Activated effector memory CD4-positive, alpha-beta T cell treated with Interleukin-2 at 50 U/mL for 16 hours (primary cell): ENCODE measurements around the gene MCRIP2.
"Not testable (repeated sequence)": the region's sequence is repeated elsewhere in the genome, so short reads cannot be mapped to it uniquely, and the experiment has no call there.

Source experiments
- DNase-seq: peaks from one replicate; pipeline ENCODE4 v3.0.0-alpha.2; 2020

Gene MCRIP2

DNA sequence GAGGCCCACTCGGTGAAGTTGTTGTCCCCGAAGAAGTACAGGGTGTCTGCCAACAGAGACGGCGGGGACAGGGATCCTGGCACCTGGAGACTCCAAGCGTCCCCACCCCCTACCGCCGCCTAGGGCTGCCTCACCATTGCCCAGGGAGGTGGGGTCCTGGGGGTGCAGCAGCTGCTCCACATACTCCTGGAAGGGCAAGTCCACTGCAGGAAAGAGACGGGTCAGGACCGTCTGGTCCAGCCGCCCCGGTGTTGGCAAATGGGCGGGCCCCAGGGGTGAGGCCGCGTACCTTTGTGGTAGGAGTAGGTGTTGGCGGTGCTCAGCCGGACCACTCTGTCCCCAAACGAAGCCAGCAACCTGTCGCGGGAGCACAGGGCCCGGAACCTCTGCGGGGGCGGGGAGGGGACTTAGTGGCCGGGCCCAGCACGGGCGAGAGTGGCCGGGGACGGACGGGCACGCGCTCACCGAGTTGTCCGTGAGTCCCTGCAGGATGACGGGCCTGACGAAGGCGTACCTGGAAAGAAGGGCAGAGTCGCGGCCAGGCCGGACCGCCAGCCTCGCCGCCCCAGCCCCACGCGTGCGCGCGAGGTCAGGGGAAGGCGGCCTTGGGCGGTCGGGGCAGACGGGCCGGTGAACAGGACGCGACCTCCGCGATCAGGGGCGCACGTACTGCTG is 41.9 kb downstream of the MCRIP2 start:
- DNase-seq, result no peak

DNA sequence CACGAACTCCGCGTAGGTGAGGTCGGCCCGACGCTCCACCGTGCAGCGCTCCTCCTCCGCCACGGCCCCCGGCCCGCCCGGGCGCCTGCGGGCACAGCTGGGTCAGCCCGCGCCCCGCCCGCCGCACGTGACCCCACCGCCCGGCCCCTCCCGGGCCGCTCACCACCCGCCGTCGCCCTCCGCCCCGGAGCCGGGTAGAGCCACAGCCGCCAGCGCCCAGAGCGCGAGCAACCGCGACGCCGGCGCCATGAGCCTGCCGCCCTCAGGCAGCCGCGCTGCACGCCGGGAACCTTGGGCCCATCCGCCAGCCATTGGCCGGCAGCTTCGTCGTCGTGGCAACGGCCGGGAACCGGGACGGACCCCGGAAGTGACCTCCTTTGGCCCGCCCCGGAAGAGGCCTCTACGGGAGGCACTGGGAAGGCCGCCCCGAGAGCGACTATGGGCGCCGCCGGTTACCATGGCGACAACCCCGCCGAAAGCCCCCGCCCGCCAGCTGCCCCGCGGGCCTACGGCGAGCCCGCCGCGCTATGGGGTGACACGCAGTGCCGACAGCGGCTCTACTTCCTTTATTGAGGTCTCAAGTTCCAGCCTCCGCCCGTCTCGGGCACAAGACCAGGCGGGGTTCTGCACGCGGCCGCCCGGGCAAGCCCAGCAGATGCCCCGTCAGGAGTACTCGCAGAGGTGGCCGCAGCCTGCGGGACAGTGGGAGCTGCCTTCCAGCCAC is 42.6 kb downstream of the MCRIP2 start, which contains the start of gene JMJD8:
TSS of gene JMJD8 (minus strand) at position 264 of the 724 bp plus-strand sequence. CDS start at position 249, 15 bp downstream.
- DNase-seq, result peak; percentile 96

DNA sequence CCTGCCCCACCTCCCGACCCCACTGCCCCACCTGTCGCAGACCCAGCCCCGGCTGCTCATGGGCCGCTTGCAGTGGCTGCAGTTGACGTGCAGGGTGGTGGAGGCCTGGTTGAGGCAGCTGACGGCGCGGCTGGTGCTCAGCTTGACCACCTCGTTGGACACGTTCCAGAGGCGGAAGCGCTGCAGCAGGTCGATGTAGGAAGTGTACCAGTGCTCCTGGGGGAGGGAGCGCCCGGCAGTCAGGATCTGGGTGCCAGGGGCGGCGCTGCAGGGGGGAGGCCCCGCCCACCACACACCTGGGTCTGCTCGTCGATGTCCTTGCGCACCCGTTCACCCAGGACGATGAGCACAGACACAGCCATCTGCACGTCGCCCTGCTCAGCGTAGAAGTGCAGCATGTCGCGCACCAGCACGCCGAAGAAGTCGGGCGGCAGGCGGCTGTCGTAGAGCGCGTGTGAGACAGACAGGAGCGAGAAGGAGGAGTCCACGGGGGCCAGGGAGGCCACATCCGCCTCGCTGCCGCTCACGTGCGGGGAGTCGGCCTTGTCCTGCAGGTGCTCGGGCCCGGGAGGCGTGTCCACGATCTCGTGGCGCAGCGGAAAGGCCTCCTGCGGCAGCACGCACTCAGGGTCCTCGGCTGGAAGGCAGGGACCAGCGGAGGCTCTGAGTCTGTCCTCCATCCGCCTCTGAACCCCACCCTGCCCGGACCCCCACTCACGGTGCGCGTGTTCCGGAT is 43.5 kb downstream of the MCRIP2 start:
- DNase-seq, result no peak

DNA sequence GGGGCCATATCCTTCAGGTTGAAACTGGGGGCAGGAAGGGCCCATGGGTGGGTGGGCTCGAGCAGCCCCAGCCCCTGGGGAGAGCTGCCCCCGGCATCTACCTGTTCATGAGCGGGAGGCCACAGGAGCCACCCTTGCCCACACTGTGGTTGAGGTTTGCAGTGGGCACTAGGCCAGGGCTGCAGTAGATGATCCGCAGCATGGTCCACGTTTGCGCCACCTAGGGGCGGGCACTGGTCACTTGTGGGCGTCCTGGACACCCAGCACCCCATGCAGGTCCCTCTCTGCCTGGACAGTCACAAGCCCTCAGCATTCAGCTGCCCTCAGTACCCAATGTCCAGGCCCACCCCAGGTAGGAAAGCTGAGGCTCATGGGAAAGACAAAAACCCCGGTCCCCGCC is 44.3 kb downstream of the MCRIP2 start:
- no peak for DNase-seq

DNA sequence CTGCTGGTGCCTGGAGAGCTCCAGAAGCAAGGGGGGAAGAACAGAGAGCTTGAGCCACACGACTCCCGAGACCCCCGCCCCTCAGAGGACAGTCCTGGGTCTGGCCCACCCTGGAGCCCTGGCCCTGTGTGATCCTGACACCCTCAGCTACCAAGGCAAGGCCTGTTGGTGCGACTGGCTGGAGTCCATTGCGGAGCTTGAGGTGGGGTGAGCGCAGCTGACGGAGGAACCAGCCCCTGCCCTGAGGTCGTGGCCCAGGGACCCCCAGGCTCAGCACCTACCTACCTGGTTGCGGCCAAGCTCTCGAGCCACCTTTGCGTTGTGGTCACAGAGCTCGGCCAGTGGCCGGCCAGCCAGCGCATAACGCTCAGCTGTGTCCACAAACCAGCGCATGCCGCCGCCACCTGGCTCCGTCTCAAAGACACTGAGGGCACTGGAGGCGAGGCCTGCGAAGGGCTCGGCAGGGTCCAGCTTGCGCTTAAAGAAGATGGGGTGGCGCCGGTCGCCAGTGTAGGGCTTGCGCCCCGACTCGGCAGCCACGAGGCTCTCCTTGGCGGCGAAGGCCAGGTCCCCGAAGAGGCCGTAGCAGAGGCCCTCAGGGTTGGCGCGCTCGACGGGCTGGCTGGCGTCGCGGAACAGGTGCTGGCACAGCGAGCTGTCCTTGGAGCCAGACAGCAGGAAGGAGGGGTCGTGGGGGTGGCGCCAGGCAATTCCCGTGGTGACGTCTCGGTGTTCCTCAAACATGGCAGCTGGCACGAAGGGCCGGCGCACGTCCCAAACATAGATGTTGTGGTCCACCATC is 45.0 kb downstream of the MCRIP2 start:
- DNase-seq, result no peak

DNA sequence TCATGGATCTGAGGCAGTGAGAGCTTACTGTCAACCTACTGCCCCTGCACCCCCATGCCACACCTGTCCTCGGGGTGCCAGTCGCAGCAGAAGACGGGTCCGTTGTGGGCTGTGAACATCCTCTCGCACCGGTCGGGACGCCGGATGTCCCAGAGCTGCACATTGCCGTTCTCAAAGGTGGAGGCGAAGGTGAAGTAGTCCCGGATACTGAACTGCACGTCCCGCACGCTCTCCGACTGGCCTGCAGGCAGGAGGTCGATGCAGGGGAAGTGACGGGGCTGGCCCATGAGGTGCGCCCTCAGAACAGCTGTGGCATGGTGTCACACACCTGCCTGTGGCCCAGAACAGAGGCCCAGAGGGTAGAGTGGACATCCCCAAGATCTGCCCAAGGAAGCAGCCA is 45.9 kb downstream of the MCRIP2 start:
- no peak for DNase-seq

DNA sequence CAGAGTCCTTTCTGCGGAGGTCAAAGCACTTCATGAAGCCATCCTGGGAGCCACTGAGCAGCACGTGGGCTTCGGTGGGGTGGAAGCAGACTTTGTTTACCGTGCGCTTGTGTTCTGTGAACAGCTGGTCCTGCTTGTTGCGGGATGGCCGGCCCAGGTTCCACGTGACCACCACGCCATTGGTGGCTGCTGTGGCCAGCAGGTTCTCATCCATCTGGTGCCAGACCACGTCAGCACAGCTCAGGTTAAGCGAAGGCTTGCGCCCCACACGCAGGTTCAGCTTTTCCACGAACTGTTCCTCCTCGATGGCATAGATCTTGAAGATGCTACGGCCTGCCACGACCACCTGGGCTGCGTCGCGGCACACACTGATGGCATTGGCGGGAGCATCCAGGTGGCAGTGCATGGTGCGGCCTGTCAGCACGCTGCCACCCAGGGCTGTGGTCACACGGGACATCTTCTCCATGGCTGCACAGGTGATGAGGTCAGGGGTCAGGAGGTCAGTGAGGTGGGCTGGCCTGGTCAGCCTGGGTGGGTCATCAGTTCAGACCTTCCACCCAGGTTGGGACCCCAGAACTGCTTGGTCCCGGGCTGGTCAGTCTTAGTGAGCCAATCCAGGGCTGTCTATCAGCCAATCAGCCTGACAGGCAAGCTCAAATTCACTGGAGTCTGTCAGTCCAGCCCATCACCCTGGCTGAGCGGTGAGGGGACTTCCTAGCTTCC is 47.7 kb downstream of the MCRIP2 start:
- DNase-seq, result no peak

DNA sequence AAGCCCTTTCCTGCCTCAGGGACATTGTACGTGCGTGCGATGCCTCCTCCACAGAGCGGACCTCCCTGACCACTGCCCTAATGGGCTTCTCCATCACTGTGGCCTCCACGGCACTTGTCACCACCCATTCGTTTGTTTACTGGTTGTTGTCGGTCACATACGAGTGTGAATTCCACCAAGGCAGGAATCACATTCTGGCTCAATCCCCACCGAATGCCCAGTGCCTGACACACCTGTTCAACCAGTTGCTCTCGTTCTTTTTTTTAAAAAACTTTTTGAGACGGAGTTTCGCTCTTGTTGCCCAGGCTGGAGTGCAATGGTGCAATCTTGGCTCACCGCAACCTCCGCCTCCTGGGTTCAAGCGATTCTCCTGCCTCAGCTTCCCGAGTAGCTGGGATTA is 49.6 kb downstream of the MCRIP2 start:
- DNase-seq, result not testable (repeated sequence)

DNA sequence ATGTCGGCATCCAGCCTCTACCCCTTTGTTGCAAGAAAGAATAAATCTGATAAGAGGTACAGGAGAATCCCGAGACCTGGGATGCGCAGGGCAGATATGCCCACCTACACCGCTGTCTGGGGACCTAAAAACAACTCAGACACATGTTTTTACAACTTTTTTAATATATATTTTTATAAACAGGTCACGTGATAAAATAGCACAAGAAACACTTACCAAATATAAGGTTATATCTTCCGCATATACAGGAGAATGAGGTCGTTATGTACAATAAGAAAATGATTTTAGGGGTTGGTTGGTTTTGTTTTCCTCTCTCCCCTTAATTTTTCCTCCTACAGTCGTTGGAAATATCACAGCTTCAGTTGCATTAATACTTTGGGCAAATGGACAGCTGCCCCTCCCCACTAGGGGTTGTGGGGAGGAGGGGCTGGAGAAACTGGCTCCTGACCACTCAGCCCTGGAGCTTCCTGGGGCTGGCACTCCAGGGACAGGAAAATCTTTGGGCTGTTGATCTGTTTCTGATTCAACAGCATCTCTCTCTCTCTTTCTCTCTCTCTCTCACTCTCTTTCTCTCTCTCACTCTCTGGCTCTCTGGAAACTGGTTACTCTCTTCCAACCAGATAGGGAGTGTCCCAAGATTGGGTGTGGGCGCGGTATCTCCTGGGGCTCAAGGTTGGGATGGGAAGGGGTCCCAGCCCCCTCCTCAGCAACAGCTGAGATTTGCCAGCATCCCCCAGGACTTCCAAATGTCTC is 50.9 kb downstream of the MCRIP2 start:
- DNase-seq, result no peak

DNA sequence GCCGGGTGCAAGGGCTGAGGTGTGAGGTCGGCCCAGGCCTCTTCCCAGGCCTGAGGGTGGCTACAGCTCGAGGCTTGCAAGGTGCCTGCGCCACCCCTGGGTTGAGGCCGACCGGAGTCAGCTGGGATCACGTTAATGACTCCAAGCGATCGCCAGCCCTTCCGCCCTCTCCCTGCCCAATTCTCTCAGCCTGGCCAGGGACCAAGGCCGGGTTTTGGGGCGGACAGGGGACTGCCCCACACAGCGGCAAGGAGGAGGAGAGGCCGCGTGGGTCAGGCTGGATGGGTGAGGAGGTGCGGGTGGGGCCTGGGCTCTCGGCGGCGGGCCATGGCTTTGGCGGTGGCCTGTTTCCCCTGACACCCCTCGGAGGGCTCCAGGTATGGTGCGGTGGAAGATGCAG is 51.7 kb downstream of the MCRIP2 start:
- DNase-seq, result no peak

DNA sequence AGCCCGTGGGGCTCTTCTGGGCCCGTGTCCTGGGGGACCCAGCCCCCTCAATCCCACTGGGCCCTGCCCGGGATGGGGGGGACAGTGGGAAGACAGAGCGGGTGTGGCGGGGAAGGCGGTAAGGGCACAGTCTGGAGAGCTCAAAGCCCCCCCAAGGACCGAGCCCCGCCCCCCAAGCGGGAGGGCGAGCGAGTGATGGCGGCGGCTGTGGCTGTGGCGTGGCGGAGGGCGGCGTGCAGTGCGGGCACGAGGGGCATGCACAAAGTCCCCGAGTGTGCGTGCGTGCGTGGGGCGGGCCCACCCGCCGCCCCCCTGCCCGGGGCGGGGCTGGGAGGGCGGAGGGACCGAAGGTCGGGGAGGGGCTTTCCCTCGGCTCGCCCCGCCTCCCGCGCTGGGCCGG is 52.1 kb downstream of the MCRIP2 start:
- DNase-seq, result no peak

DNA sequence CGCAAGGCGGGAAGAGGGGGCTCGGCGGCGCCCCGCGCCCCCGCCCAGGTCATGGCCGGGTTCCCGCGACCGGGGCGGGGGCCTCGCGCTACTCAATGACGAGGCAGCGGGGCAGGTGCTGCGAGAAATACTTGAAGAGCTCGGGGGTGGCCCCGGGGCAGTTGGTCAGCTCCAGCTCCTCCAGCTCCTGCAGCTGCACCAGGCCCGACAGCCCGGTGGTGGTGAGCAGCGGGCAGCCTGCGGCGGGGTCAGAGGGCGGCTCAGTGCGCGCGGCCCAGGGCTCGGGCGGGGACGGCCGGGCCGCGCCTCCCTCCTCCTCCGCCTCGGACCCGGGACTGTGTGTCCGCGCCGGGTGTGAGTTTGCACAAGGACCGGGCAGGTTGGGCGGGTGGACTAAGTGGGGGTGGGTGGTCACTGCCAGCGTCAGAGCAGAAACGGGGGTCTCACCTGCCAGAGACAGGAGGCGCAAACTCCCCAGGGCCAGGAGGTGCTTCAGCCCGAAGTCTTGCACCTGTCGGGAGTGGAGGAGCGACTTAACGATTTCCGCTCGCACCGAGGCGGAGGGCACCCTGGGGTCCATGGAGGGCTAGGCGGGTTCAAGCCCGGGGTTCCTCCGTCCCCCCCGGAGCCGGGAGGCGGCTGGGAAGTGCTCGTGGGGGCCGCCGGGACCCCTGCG is 52.7 kb downstream of the MCRIP2 start:
- no peak for DNase-seq

DNA sequence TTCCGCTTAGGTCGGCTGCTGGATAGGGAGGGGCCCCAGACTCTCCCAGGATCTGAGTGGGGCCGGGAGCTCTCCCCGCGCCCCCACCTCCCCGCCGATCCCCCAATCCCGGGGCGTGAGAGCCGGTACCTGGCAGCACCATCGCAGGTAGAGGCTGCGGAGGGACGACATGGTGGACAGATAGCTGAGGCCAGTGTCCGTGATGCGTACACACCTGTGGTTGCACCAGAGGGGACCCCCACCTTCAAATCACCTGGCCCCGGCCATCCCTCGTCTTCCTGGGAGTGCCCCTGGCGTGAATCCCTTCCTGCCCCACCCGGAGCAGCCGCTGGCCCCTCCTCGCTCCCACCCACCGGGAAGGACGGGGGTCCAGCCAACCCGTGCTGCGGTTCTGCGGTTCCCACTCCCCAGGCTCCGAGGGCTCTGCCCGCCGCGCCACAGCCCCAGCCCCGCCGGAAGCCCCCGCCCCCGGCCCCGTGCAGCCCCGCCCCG is 53.3 kb downstream of the MCRIP2 start:
- DNase-seq, result no peak

DNA sequence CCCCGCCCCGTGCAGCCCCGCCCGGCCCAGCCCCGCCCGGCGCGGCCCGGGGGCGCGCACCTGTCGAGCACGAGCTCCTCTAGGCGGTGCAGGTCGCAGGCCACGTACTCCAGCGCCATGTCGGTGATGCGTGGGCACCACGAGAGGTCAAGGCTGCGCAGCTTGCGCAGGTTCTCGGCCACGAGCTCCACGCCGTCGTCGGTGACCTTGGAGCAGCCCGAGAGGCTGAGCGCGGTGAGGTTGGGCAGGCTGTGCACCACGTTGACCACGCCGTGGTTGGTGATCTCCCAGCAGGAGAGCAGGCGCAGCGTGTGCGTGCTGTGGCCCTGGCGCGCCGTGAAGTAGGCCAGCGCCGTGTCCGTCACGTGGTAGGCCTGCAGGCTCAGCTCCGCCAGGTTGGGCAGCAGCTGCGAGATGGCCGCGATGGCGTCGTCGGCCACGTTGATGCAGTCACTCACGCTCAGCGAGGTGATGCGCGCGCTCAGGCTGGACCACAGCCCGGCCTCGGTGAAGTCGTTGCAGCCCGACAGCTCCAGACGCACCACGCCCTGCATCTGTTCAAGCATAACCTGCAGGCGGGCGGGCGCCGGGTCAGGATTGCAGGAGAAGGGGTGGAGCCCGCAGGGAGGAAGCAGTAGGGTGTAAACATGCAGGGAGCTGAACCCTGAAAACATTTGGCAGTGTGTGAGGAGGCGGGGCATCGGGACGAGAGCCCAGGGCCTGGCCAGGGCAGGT is 53.9 kb downstream of the MCRIP2 start:
- DNase-seq, result peak; percentile 73
